Activated effector memory CD4-positive, alpha-beta T cell treated with anti-CD3 and anti-CD28 coated beads, Interleukin-2, amount 50 U/mL, for 16 hours (primary cell): Measurements from ENCODE around the gene NHS.
"Not testable (repeated sequence)": the region's sequence is repeated elsewhere in the genome, so short reads cannot be mapped to it uniquely, and the experiment has no call there.

ENCODE experiments used
- DNase-seq: peaks from one replicate; pipeline ENCODE4 v3.0.0-alpha.2; 2020

NHS gene

DNA sequence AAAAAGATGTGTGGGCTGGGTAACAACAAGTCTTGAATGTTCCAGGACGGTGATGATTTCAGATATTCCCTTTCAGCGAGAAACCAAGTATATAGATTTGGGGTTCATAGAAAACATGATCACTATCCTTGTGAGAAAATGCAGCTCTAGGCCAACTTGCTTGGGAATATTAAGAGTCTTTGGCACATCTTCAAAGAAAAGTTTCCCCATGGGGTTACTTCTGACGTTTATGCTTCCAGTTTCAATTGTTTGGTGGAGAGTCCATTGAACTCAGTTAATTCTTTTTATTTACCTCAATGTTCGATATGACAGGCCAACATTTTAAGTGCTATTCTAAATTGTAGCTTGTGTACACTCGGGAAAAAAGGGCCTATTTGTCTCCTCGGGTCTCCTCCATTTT lies 126.7 kb downstream of the NHS start:
- DNase-seq, result no peak

DNA sequence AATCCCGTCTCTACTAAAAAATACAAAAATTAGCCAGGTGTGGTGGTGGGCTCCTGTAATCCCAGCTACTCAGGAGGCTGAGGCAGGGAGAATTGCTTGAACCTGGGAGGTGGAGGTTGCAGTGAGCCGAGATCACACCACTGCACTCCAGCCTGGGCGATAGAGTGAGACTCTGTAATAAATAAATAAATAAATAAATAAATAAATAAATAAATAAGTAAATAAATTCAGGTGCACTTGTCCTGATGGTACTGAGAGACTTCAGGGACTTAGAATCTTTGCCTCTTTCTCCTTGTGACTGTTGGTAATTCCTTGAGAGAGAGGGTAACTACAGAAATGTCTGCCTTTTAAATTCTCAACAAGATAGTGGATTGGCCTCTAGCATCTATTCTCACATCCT lies 131.4 kb downstream of the NHS start:
- DNase-seq, result not testable (repeated sequence)

DNA sequence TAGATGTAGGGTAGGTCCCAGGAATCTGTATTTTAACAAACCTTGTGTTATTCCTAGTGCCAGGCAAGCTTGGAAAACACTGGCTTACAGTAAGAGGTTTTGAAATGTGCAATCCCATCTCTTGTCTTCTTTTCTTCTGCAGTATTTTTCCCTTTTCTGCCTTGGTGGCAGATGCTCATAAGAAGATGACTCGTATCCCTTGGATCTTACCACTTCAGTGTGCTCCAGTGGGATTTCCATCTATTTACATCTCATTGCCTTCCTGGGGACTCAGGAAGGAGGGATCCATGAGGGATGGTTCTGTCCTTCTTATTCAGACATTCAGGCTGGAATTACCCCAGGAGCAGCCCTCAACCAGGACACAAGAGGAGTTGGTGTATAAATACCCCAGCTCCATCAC lies 136.6 kb downstream of the NHS start:
- no peak for DNase-seq

DNA sequence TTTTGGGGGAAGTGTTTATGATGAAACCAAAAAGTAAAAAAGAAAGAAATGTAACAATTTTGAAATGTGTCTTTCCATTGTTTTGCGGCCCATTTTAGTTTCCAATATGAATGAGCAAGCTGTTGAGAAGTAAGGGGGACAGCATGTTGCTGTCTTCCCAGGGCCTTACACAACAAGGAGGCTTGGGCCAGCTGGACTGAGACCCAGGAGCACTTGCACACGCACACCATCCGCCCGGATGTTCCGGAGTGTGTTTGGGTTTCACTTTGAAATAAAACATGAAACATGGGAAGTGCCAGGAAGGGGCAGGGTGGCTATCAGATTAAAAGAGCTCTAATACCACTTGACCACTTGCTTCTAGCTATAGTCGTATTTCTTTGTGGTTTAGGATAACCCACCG lies 144.4 kb downstream of the NHS start:
- no peak for DNase-seq

DNA sequence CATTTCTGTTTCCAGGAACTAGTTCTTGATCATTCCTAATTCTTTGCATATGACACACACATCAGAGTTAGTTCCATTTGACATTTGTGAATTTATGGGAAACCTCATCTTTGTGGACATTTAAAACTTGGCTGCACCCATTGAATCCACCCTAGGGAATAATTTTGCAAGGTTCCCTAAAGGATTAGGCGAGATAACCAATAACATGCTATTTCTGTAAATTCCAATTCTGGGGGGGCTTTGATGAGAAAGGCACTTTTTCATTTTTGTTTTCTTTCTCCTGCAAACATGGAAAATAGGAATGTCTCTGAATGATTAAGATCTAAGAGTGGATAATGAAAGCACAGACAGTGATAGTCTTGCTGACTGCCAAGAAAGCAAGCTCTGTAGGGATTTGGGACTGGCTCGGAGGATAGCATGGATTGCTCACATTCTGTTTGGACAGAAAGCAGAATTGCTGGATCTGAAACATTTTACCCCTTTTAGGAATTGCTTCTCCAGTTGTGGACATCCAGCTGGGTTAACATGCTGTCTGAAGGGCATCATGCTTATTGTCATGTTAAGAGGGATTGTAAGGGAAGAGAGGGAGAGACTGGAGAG lies 145.1 kb downstream of the NHS start:
- no peak for DNase-seq

DNA sequence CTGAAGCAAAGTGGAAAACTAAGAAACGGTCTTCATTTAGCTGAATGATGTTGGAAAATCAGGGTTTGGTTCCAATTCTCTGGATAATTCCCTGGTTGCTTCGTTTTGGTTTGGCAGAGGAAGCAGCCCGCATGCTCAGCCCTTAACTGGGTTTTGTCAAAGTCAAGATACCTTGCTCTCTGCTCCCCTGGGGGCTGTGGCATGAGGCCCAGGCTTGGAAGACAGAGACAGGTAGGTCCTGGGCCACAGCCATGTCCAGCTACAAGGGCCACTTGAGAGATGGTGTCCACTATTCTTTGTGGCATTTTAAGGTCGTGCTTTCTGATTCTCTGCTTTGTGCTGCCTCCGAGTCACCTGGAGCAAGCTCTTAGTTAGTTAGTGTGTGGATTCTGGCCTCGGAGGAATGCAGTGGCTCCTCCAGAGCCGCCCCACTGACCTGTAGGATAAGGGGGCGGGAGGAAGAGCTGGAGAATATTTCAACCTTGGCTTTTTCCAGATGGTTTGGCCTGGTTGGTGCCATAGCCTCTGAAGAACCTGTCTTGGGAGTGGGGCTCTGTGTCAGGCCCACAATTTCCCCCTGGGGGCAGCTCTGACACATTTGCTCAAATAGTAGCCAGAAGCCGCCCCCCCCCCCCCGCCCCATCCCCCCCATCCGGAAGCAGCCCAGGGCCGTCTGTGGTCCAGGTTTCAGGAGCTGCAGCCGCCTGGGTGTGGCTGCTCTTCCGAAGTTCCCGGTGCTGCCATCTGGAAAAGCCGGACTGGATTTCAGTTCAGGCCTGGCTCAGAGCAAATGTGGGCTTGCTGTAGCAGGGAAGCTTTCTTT lies 147.1 kb downstream of the NHS start:
- DNase-seq, result no peak

DNA sequence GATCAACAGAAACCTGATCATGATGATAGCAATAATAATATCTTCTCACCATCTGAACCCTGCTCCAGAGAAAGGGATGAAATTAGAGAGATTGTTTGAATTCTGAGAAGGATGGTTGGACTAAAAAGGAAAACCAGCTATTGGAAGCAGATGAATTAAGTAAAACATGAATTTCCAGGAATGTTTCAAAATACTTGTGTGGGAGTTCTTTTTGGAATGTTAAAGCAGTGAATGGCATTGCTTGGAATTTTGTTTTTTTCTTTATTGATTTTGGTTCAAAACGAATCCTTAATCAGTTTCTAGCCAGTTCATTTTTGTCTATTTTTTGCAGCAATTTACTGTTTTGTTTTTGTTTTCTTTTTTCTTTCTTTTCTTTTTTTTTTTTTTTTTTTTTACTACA lies 150.3 kb downstream of the NHS start:
- DNase-seq, result no peak

DNA sequence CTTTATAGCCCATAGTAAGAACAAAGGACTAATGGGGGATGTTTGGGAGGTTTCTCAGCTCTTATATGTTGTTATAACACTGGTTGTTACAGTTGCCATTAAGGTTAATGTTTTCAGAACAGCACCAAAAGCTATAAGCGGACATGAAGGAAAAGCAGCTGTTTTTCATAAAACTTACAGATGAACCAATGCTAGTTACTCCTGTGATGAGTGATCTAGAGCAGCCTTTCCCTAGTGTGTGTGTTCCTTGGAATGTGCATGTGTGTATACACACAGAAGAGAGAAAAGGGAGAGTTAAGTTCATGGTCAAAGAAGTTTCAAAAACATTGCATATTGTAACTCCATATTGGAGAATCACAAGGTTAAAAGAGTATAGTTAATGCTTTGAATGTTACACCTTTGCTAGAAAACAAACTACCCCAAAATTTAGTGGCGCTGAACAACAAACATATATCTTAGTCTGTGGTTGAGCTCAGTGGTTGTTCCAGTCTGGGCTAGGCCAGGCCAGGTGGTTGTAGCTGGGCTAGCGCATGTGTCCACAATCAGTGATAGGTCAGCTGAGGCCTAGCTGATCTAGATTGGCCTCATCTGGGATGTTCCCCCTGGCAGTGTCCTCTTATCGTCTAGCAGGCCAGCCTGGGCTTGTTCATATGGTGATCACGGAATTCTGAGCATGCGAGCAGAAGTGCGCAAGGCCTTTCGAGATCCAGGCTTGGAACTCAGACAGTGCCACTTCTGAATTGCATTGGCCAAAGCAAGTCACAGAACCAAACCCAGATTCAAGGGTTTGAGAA lies 151.0 kb downstream of the NHS start:
- DNase-seq, result no peak

DNA sequence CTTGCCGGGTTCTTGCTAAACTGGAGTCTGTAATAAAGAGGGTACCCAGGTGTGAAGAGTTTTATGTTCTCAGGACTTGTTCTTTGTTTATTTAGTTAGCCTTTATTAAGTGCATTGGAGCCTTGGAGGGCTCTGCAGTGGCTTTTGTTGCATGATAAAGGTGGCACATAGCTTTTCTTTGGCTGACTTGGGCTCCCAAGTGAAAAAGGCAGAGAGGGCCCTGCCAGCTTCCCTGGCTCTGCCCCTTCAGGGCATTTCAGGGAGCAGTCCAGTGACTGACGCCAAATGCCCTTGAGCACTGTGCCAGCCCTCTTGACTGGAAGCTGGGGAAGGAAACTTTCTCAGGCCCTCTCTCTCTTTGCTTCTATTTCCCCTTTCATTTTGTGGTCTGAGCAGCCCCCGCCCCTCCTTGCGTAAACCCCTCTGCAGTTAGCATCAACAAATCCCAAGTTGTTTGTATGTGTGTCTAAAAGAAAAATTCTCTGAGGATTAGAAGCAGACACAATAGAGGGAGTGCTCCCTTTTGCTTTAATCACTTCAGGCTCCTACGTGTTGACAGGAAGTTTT lies 152.2 kb downstream of the NHS start:
- DNase-seq, result no peak

DNA sequence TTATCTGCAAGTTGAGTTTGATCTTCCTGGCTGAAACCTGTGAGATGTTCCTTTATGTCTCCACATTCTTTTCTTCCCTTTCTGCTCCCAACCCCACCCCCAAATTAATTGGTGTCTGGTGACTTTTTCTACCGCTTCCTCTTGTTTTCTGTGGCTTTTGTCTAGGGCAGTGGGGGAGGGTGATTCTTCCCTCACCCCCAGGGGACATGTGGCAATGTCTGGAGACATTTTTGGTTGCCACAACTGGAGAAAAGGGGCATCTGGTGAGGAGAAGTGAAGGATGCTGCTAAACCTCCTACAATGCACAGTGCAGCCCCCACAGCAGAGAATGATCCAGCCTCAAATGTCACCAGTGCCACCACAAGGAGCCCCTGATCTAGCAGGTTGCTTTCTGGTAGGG lies 152.9 kb downstream of the NHS start:
- DNase-seq, result no peak

DNA sequence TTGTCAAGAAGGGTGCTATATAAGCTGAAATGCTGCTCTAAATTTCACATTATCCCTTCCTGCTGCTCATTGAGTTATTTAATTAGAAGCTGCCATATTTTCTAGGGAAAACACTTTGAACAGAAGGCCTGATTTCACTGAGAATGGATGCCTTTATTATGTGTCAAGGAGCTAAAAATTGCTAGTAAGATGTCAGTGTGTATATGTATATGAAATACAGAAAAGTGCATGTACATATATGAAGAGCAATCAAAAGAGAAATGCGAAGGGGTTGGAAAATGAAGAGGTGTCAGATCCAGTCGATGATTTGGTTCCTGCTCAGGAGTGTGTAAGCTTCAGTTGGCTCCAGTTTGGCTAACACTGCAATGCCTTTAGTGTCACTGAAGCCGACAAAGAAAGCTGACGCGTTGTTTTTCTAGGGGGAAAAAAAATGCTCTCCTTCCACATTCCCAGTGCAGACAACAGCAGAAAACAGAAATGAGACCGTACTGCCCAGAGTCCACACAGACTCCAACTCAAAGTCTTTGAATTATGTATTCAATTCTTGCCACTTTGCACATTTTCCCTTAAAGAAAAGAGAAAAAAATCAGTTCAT lies 154.2 kb downstream of the NHS start:
- DNase-seq, result no peak

DNA sequence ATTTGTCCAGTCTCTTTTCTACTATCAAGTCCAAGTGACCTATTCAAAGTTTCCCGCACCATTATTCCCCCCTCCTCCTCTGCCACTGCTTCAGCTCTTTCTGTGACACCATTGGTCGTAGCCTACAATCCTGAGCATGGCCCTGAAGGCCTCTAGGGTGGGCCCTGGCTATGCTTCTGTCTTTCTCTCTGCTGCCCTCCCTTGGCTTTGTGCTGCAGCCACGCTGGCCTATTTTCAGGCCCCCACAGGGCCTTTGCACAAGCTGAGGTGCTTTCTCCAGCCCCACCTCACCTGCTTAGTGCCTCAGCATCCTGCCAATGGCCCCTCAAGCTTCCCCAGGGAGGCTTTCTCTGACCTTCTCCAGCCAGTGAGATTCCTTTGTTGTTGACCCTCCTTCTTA lies 156.5 kb downstream of the NHS start:
- no peak for DNase-seq

DNA sequence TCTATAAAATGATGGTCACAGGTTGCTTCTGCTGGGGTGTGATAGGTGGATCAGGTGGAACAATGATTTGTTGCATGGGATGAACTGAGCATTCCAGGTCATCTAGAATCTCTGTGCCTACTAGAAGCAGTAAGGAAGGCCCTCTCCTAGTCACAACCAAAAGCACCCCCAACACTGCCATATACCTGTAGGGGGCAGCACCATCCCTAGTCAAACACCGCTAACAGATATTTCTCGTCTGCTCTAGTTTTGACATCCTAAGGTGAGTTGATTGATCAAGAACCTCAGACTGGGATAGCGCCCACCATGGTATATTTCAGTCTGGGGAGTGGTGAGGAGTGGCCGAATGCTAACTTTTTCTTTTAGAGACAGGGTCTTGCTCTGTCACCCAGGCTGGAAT lies 160.2 kb downstream of the NHS start:
- DNase-seq, result peak; percentile 68

DNA sequence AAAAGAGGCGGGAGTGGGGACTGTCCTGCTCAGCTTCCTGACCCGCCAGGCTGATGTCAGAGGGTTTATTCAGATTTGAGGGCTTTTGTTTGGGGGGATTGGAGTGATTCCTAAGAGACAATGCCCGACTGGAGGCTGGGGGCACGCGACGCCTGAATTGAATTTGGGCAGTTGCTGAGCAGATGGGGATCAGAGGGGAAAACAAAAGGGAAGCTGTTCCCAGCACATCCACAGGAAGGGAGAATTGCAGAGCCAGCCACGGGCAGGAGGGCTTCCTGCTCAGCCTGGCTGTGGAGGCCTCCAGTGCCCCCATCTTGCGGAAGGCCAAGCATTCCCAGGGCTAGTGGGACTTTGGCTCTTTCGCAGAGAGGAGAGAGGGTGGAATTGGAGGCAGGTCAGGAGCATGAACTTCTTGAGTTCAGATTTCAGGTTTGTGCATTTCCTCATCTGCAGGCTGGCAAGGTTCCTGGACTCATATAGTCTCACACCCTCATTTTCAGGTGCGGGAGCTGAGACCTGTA lies 162.8 kb downstream of the NHS start:
- no peak for DNase-seq

DNA sequence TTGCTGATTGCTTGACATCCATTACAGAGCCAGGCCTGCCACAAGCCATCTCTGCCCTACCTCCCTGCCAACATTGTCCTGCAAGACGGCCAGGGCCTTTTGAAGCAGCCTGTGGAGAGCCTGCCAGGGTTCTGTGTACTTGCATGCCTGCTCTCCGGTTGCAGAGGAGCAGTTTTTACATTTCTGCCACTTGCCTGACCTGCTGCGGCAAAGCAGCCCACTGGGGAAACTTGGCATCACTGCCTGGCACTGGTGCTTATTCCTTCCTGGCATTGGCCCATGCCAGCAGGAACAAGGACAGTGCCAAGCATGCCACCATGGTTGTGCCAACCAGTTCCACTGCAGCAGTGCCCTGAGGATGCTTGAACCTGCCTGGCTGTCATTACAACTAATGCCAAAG lies 167.1 kb downstream of the NHS start:
- no peak for DNase-seq

DNA sequence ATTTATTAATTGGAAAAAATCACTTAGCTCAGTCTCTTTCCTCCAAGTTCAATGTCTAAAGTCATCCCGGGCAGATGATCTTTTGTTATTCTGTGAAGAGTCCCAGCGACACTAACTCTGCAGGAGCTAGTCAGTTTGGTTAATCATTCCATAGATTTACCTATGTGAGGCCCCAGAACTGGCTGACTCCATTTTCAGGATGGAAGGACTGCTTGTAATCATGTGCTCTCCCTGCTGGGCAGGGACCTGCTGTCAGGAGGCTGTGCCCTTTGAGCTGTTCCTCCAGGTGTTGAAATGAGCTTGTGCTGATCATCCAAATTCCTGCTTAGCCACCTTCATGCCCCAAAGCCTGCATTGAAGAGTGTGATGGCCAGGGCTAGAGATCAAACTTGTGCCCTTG lies 169.8 kb downstream of the NHS start:
- DNase-seq, result no peak

DNA sequence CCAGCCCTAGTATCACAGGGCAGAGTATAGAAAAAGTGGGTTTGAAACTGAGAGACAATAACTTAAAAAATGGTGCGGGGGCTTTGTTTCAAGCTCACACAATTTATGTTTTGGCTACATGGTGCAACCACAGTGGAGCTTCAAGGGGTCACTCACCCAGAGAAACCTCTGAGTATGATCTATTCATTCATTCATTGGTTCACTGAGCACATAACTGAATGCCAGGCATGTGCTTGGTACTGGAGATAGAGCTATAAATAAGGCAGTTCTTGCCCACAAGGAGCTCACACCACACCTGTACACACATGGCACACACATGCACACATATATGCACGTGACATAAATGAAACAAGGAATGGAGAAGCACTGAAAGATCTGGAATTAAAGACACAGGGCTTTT lies 171.4 kb downstream of the NHS start:
- DNase-seq, result no peak

DNA sequence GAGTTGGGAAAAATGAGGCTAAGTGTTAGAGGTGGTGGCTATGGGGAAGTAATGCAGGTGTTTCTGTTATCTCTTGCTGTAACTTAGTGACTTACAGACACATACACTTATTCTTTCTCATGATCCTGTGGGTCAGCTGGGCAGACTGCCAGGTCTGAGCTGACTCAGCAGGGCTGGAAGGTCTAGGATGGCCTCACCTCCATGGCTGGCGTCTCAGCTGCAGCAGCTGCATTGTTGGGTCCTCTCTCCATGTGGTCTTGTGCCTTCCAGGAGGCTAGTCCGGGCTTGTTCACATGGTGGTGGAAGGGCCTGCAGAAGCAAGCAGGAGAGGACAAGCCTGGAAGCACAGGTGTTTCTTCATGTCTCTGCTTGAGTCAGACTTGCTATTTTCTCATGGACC lies 172.7 kb downstream of the NHS start:
- DNase-seq, result no peak

DNA sequence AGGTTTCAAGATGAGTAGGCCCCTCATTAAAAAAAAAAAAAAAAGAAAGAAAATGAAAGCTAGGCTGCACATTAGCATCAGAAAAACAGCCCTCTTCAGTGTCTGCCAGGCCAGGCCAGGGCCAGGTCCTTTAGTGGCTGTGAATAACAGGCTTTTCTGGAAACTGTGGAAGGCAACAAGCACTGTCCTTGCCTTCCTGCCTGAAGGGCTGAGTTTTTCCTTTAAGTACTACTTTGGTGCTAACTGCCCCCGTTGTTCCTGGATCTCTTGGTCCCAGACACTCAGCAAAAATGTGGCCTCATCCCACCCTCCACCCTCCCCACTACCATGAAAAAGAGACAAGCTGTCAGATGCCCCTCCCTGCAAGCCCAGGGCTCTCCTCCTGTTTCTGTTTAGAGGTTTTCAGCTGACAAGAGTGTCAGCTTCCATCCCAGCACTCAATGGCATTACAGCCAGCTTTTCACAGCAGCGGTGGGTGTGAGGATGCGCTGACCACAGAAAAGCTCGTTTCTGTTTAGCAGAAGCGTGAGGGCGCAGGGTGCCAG lies 174.2 kb downstream of the NHS start:
- DNase-seq, result no peak

DNA sequence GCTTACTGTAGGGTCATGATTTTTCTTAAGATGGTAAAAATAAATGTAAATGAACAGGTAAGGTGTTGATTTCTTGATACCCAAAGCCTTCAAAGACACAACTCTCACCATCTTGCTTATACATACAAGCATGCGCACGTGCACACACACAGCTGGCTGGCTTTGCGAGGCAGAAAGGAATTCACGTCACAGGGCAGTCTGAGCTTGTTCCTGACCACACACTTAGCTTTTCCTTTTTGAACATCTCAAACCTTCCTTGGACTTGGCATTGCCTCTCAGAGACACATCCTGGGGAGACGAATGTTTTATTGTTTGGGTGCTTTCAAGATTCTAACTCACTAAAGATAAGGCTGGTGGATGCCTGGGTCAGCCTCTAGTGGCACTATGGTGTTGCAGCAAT lies 175.0 kb downstream of the NHS start:
- no peak for DNase-seq

DNA sequence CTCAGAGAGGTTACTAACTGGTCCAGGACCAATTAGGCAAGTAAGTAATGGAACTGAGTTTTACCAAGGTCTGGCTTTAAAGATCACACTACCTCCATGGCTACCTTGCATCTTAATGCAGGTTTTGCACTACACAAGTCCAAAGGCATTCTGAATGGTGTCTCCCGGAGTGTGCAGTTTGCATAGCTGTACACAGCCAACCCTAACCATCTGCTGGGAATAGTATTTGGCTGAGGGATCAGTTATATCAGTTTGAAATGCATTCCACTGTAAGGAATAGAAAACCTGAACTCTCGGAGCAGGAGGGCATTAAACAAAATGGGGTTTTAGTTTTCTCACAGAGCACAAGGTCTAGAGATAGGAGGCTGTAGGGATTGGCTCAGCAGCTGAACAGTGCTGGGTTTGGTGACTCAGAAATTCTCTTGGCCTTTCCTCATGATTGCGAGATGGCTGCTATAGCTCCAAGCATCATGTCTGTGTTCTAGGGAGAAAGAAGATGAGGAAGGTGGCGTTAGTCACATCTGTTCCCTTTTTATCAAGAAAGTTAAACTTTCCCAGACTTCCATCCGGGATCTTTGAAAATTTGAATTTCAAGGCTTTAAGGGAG lies 177.1 kb downstream of the NHS start:
- DNase-seq, result no peak

DNA sequence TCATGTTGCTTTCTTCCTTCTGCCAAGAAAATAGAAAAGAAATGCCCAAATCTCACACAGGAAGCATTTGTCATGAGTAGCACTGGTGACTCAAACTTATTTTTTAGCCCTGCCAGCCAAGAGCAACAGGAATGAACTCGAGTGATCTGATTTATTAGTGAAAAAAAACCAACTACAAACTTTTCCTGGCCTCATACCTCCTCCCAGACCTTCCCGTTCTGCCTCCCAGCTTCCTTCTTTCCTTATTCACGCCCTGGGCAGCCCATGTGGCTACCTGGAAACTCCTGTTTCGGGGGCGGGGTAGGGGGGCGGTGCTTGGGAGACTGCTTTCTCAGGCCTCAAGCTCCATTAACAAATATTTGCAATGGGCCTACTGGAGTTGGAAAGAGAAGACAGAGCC lies 178.5 kb downstream of the NHS start:
- DNase-seq, result no peak
